Transverse colon (tissue), 4 donors: Measurements from ENCODE around the gene VWA8. TPM values are rescaled to one million over a fixed set of nuclear protein-coding genes. Genes with fewer than 3 reads are reported as not detected.

Experiments used
- DNase-seq: peaks from one replicate; pipeline ENCODE4 v3.0.0-alpha.2; 2019
- H3K27ac ChIP-seq, 4 donors: fragments of 200-600 bp; sonication (generic); 2 replicates each; pipeline ENCODE4 v1.5.1; 2016 to 2018; ENCODE audit warnings: inconsistent platforms in 4 of 4
- H3K27me3 ChIP-seq: fragments of 200-600 bp; sonication (generic); 2 replicates; pipeline ENCODE4 v1.5.1; 2017; ENCODE audit warnings: inconsistent platforms
- H3K36me3 ChIP-seq, 4 donors: fragments of 200-600 bp; sonication (generic); 2 replicates each; pipeline ENCODE4 v1.5.1; 2017 to 2019; ENCODE audit warnings: inconsistent platforms in 4 of 4
- H3K4me1 ChIP-seq, 4 donors: fragments of 200-600 bp; sonication (generic); 2 replicates each; pipeline ENCODE4 v1.5.1; 2017 to 2020; ENCODE audit warnings: inconsistent platforms in 4 of 4
- H3K4me3 ChIP-seq, 4 donors: fragments of 200-600 bp; sonication (generic); 1 replicate in 1 of 4; 2 replicates in 3 of 4; pipeline versions ENCODE4 v1.5.1 to v1.6.1; 2017 to 2019; ENCODE audit warnings: inconsistent platforms in 4 of 4
- H3K9me3 ChIP-seq, 2 donors: fragments of 200-600 bp; sonication (generic); 2 replicates each; pipeline ENCODE4 v1.5.1; 2017 to 2019; ENCODE audit warnings: inconsistent platforms in 2 of 2
- EP300 ChIP-seq: sonication (generic); formaldehyde crosslinking; IDR thresholded peaks from one replicate; pipeline ENCODE4 v1.6.1; 2017; ENCODE audit warnings: antibody characterized with exemption, low read depth
- POLR2A ChIP-seq: fragments of 450-650 bp; IDR thresholded peaks from one replicate; pipeline ENCODE4 v1.6.1; 2016; ENCODE audit warnings: antibody characterized with exemption, mild to moderate bottlenecking, moderate library complexity
- POLR2AphosphoS5 ChIP-seq, 3 donors: sonication (generic); formaldehyde crosslinking; IDR thresholded peaks; one replicate each; pipeline ENCODE4 v1.6.1; 2016; ENCODE audit warnings: antibody characterized with exemption in 3 of 3
- WGBS, 2 donors: methylation state at CpG; one replicate each; pipeline ENCODE4 v1.1.5; 2018; ENCODE audit warnings: low coverage in 1 of 2; 5-methylcytosine and 5-hydroxymethylcytosine counted together
- in situ Hi-C, 4 donors: fragments of 200-750 bp; cut with MboI; loops; one replicate each; pipeline versions ENCODE4 v1.15.0 to v1.15.1; 2017; ENCODE audit warnings: low sequenced_read_pairs in 3 of 4, low pct_ligation_motif_present in 1 of 4, low pct_unique_long_range_greater_than_20kb in 1 of 4
- intact Hi-C: fragments of 100-400 bp; cut with DNase I; formaldehyde crosslinking; loops from one replicate; pipeline ENCODE4 v1.15.1; 2023; ENCODE audit warnings: low total_unique reads
- total RNA-seq, 4 donors: library from RNA; depleted of rRNA; stranded (reverse); fragments of >200 nt; gene quantifications; one replicate each; pipeline ENCODE4 v1.1.0, GENCODE V29; 2016
- TF ChIP-seq, protein P1 (sequence below), 5 experiments: fragments of 200-600 bp in 3 of 5; fragments of 450-650 bp in 2 of 5; sonication (generic) in 3 of 5; IDR thresholded peaks; 1 replicate in 2 of 5; 2 replicates in 3 of 5; pipeline ENCODE4 v1.5.1; 2016 to 2017; ENCODE audit warnings: antibody characterized with exemption in 5 of 5, inconsistent platforms in 3 of 5, mild to moderate bottlenecking in 2 of 5, moderate library complexity in 1 of 5

VWA8 gene
- total RNA-seq, 4 donors from 2014 or later, result 12.7 to 65.1 (median 35.0) TPM

DNA sequence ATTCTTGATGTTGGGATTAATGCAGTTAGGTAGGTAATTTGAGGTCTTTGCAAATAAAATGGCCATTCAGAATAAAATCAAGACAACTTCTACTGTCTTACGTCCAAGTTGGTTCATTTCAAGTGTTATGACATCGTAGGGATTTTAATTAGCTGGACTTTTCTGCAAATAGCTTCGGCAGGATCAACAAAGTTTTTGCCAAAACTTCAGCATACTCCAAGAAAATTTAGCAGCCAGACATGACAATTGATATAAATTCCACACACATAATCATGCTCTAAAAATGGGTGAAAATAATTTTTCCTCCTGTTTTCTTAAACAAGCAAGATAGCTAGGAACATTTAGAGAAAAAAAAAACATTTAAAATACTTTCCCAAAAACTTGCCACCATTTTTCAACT lies 344.8 kb downstream of the VWA8 start:
- in situ Hi-C loops (no loop called here), intact Hi-C loops (no loop called here)
- no peak for DNase-seq
- H3K4me3 ChIP-seq, result no peak overlapping the region
- H3K27ac ChIP-seq, result no peak overlapping the region
- H3K36me3 ChIP-seq, result peaks cover 0 to 5% (median 0%) of the 10 kb centered on the region in 4 donors
- no peaks in the 10 kb centered on the region for H3K4me1 ChIP-seq
- no peaks in the 10 kb centered on the region for H3K27me3 ChIP-seq
- no peaks in the 10 kb centered on the region for H3K9me3 ChIP-seq
- no peak for TF ChIP-seq EP300
- TF ChIP-seq, protein P1, sequence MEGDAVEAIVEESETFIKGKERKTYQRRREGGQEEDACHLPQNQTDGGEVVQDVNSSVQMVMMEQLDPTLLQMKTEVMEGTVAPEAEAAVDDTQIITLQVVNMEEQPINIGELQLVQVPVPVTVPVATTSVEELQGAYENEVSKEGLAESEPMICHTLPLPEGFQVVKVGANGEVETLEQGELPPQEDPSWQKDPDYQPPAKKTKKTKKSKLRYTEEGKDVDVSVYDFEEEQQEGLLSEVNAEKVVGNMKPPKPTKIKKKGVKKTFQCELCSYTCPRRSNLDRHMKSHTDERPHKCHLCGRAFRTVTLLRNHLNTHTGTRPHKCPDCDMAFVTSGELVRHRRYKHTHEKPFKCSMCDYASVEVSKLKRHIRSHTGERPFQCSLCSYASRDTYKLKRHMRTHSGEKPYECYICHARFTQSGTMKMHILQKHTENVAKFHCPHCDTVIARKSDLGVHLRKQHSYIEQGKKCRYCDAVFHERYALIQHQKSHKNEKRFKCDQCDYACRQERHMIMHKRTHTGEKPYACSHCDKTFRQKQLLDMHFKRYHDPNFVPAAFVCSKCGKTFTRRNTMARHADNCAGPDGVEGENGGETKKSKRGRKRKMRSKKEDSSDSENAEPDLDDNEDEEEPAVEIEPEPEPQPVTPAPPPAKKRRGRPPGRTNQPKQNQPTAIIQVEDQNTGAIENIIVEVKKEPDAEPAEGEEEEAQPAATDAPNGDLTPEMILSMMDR (IDR thresholded peaks at IDR 0.05), result no peak
- no peak for TF ChIP-seq POLR2AphosphoS5 (IDR thresholded peaks at IDR 0.05)
- no peak for TF ChIP-seq POLR2A
- WGBS, 2 donors, result 77 to 92% methylated on average over 3 of the region's 3 CpGs

DNA sequence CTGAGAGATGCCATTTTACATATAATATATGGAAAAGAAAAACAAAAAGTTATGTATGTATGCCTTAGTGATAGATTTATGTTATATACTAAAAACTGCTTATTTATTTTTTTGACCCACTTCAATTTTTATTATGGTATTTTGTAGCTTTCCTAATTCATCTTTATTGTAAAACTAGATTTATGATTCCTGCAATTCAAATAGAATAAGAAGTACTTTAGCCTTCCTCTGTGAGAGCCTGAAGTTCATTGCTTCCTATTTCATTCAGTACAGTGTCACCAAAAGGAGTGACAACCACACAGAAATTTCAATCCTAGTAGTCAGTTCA lies 345.4 kb downstream of the VWA8 start:
- no peaks in the 10 kb centered on the region for H3K27me3 ChIP-seq
- no peaks in the 10 kb centered on the region for H3K4me1 ChIP-seq
- in situ Hi-C loops (no loop called here), intact Hi-C loops (no loop called here)
- no peak for DNase-seq
- no peak overlapping the region for H3K4me3 ChIP-seq
- no peaks in the 10 kb centered on the region for H3K9me3 ChIP-seq
- no peak overlapping the region for H3K27ac ChIP-seq
- no peak for TF ChIP-seq EP300
- no peak for TF ChIP-seq POLR2A
- TF ChIP-seq POLR2AphosphoS5 (IDR thresholded peaks at IDR 0.05), result no peak
- TF ChIP-seq, protein P1 (IDR thresholded peaks at IDR 0.05), result no peak
- H3K36me3 ChIP-seq, result peaks cover 0 to 6% (median 2%) of the 10 kb centered on the region in 4 donors

DNA sequence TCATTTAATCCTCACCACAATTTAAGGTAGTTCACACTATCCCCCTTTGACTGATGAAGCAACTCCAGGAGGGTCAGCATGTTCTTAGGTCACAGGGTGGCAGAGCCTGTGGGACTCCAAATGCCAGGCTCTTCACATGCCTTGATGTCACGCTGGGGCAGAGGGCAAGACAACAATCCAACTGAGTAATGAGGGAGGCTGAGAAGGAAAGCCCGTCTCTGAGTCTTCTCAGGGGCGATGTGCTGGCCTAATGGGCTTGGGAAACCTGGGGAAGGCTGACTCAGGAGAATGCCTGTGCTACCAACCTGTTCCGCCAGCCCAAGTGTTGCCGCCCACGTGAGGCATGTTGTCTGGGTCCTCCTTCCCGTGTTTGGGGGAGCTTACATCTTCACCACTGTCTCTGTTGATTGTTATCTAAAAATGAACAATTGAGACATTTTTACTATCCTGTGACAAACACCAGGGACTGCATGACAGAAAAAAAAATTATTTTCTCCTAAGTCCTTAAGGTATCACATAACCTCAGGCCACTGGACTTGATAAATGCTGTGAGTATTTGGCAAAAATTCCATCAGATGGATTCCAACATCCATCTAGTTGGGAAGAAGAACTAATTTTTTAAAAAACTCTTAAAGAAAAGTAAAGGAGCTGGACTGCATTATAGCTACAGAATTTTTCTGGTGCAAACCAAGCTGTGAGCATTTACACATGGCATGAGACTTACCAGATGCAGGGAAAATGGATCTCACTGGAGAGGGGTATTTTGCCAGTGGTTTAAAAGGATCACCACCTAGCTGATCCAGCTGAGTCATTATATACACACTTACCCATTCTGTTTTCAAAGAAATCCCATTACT lies 346.0 kb downstream of the VWA8 start:
- Histone ChIP-seq H3K9me3 (no peaks in the 10 kb centered on the region), H3K27ac (peak overlapping the region in 2 of 4 donors; percentile 29 to 36), H3K36me3 (peaks cover 0 to 6% (median 2%) of the 10 kb centered on the region in 4 donors), H3K4me1 (no peaks in the 10 kb centered on the region), H3K27me3 (no peaks in the 10 kb centered on the region), H3K4me3 (no peak overlapping the region)
- 82 to 88% methylated on average over 3 to 7 of the region's 7 CpGs for WGBS, 2 donors
- intact Hi-C loops, result no loop called here
- in situ Hi-C loops, result no loop called here
- DNase-seq, result no peak
- TF ChIP-seq, protein P1 (IDR thresholded peaks at IDR 0.05), result no peak

DNA sequence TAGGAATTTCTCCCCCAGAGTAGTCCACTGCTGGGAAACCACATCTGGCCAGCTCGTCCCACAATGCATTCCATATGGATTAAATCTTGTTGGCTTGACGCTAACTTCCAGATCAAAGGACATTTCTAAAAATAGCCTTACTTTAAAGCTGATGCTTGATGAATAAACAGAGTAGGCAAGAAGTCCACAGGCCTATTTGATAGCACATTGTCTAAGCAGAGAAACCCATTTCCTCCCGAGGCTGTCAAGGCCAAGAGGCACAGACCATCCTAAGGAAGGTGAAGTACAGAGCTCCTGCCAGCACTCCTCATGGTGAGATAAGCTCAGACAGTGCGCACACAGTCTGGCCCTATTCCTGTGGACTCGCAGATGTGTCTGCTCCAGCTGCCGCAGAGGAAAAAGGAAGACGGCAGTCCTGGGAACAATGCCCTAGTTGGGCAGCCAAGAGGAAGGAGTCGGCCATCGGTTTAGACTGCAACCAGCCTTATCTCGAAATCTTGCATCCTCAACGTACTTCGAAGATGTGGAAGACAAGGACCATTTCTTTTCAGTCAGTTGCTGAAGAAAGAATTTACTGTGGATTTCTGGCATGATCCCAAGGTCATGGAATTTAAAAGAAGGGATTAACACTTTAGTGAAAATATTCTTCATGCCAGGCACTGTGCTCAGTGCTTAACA lies 346.8 kb downstream of the VWA8 start:
- Histone ChIP-seq H3K4me3 (no peak overlapping the region), H3K9me3 (no peaks in the 10 kb centered on the region), H3K4me1 (no peaks in the 10 kb centered on the region), H3K36me3 (peaks cover 0 to 6% (median 2%) of the 10 kb centered on the region in 4 donors), H3K27ac (peak overlapping the region in 3 of 4 donors; percentile 5 to 36 (median 29)), H3K27me3 (no peaks in the 10 kb centered on the region)
- WGBS, 2 donors, result 60 to 82% methylated on average over 1 to 12 of the region's 12 CpGs
- in situ Hi-C loops, result no loop called here
- TF ChIP-seq POLR2AphosphoS5 (IDR thresholded peaks at IDR 0.05) (no peak), POLR2A (no peak), EP300 (no peak)
- TF ChIP-seq, protein P1 (IDR thresholded peaks at IDR 0.05), result no peak
- no peak for DNase-seq
- intact Hi-C loops, result no loop called here
